ENCODE results near the gene NEK3. TPM values are rescaled to one million over a fixed set of nuclear protein-coding genes. Genes with fewer than 3 reads are reported as not detected.
A peak's percentile ranks its signal among the peaks of the same experiment; 100 is the strongest.

The NEK3 gene
- polyA plus RNA-seq, 3 donors, result 5.7 to 13.7 (median 6.1) TPM

DNA sequence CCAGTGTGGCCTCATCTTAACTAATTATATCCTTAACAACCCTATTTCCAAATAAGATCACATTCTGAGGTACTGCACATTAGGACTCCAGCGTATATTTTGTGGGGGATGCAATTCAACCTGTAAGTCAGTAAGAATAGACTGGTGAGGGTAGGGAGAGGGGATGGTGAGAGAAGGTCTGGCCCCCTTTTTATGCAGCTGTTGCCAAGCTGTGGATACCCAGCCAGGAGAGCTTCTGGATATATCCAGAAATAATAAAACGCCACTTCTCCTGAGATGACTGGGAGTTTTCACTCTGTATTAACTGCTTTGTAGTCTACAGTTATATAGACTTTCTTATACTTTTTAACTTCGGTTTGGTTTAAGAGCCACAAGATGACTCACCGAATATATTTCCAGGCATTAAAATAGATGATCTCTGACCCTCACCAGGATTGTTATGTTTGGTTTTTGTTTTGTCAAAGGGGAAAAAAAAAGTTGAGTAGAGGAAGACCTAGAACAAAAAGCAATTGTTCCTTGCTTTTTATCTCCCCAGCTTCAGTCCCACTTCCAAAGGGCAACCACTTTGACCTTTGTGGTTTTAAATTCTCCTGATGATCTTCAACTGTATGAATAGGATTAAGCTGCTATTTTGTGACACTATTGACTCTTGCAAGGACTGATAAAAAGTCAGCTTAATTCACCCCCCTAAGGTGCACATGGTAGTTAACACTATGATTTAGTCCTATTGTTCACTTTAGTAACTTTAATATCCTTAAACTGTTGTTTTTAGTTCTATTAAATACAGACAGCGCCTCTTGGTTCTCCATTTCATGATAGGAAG is 3.1 kb upstream of the NEK3 start:
- no peak overlapping the region for H3K4me2 ChIP-seq (replicated peaks; ENCODE audit: extremely low read depth, low read length, poor library complexity, severe bottlenecking)
- peaks cover 29% of the 10 kb centered on the region for H3K4me1 Mint-ChIP-seq
- H3K79me2 ChIP-seq (ENCODE audit: insufficient read depth, low read length), result no peaks in the 10 kb centered on the region
- no peaks in the 10 kb centered on the region for H4K20me1 ChIP-seq (ENCODE audit: insufficient read depth, low read length)
- H3K27ac ChIP-seq (ENCODE audit: low read depth in 1 of 2, low read length in 2 of 2), result no peak overlapping the region
- H3K9ac ChIP-seq (ENCODE audit: insufficient read depth, low read length, poor library complexity, severe bottlenecking), result no peak overlapping the region
- no peak for TF ChIP-seq CTCF (IDR thresholded peaks at IDR 0.05)
- peaks cover 1 to 9% (median 9%) of the 10 kb centered on the region in 3 donors for H3K27me3 Mint-ChIP-seq (ENCODE audit: low read depth in 3 of 3)
- no peak overlapping the region for H3K4me3 ChIP-seq (replicated peaks in 1 of 3; ENCODE audit: low read depth in 2 of 3, low read length in 3 of 3)
- peaks cover 11 to 18% of the 10 kb centered on the region in 2 donors for H3K4me1 ChIP-seq (ENCODE audit: control insufficient read depth in 1 of 2, insufficient read depth in 2 of 2, low read length in 2 of 2)
- no peak for DNase-seq
- H3K9me3 ChIP-seq (replicated peaks in 1 of 2; ENCODE audit: control insufficient read depth in 1 of 2, insufficient read depth in 1 of 2, low read length in 2 of 2), result no peaks in the 10 kb centered on the region
- H3K27ac Mint-ChIP-seq, result peak overlapping the region in 1 of 7 donors; percentile 44
- H3K4me3 Mint-ChIP-seq, result no peak overlapping the region
- intact Hi-C loops (cut with micrococcal nuclease), result no loop called here
- H3K9me3 Mint-ChIP-seq, result peaks cover 0 to 2% (median 0%) of the 10 kb centered on the region in 7 donors
- H2AFZ ChIP-seq (ENCODE audit: insufficient read depth, low read depth, low read length, poor library complexity, severe bottlenecking), result no peak overlapping the region
- WGBS (ENCODE audit: insufficient coverage), result no CpG with 5 or more reads among the region's 5 CpGs
- peaks cover 3 to 12% of the 10 kb centered on the region in 2 donors for H3K36me3 ChIP-seq (replicated peaks in 1 of 2; ENCODE audit: control insufficient read depth in 1 of 2, insufficient read depth in 2 of 2, low read length in 2 of 2)
- H3K27me3 ChIP-seq (ENCODE audit: control insufficient read depth in 2 of 2, insufficient read depth in 2 of 2, low read length in 2 of 2), result peaks cover 0 to 4% of the 10 kb centered on the region in 2 donors
- H3K36me3 Mint-ChIP-seq, result peaks cover 15 to 24% of the 10 kb centered on the region in 2 donors

- Histone ChIP-seq H3K27ac (ENCODE audit: low read depth in 1 of 2, low read length in 2 of 2) (no peak overlapping the region), H3K9me3 (replicated peaks in 1 of 2; ENCODE audit: control insufficient read depth in 1 of 2, insufficient read depth in 1 of 2, low read length in 2 of 2) (no peaks in the 10 kb centered on the region), H3K36me3 (replicated peaks in 1 of 2; ENCODE audit: control insufficient read depth in 1 of 2, insufficient read depth in 2 of 2, low read length in 2 of 2) (peaks cover 0 to 6% of the 10 kb centered on the region in 2 donors), H3K4me3 (replicated peaks in 1 of 3; ENCODE audit: low read depth in 2 of 3, low read length in 3 of 3) (no peak overlapping the region), H3K79me2 (ENCODE audit: insufficient read depth, low read length) (no peaks in the 10 kb centered on the region), H3K4me2 (replicated peaks; ENCODE audit: extremely low read depth, low read length, poor library complexity, severe bottlenecking) (no peak overlapping the region), H2AFZ (ENCODE audit: insufficient read depth, low read depth, low read length, poor library complexity, severe bottlenecking) (peak overlapping the region; percentile 4), H4K20me1 (ENCODE audit: insufficient read depth, low read length) (no peaks in the 10 kb centered on the region), H3K27me3 (ENCODE audit: control insufficient read depth in 2 of 2, insufficient read depth in 2 of 2, low read length in 2 of 2) (peaks cover 0 to 4% of the 10 kb centered on the region in 2 donors), H3K4me1 (ENCODE audit: control insufficient read depth in 1 of 2, insufficient read depth in 2 of 2, low read length in 2 of 2) (peaks cover 11 to 18% of the 10 kb centered on the region in 2 donors), H3K9ac (ENCODE audit: insufficient read depth, low read length, poor library complexity, severe bottlenecking) (no peak overlapping the region)
- H3K36me3 Mint-ChIP-seq, result peaks cover 6 to 11% of the 10 kb centered on the region in 2 donors
- no peak overlapping the region for H3K4me3 Mint-ChIP-seq
- TF ChIP-seq CTCF (IDR thresholded peaks at IDR 0.05), result no peak
- H3K27me3 Mint-ChIP-seq (ENCODE audit: low read depth in 3 of 3), result peaks cover 1 to 9% (median 9%) of the 10 kb centered on the region in 3 donors
- no CpG with 5 or more reads among the region's 3 CpGs for whole genome bisulfite sequencing (ENCODE audit: insufficient coverage)
- DNase-seq, result no peak
- intact Hi-C loops (cut with micrococcal nuclease), result no loop called here
- peaks cover 39% of the 10 kb centered on the region for H3K4me1 Mint-ChIP-seq
- H3K27ac Mint-ChIP-seq, result no peak overlapping the region
- peaks cover 0 to 2% (median 0%) of the 10 kb centered on the region in 7 donors for H3K9me3 Mint-ChIP-seq
These were observed 1.8 kb upstream of the NEK3 start for GRCh38 chr13:52161181-52161646.

Data from CD14-positive monocyte (primary cell).